HFFc6 (cell line): ENCODE measurements around the gene BCL2. TPM values are rescaled to one million over a fixed set of nuclear protein-coding genes. Genes with fewer than 3 reads are reported as not detected.
A peak's percentile ranks its signal among the peaks of the same experiment; 100 is the strongest.
"Not testable (repeated sequence)": the region's sequence is repeated elsewhere in the genome, so short reads cannot be mapped to it uniquely, and the experiment has no call there.

Experiments
- DNase-seq: peaks from one replicate; pipeline ENCODE4 v3.0.0-alpha.2; 2018
- H3K27ac Mint-ChIP-seq: 2 replicates; pipeline ENCODE4 v1.8.0; 2020; ENCODE audit warnings: mild to moderate bottlenecking, mixed read lengths
- H3K27me3 Mint-ChIP-seq: 2 replicates; pipeline ENCODE4 v1.8.0; 2021; ENCODE audit warnings: mild to moderate bottlenecking, moderate library complexity, mixed read lengths; ENCODE audit not compliant: insufficient read depth
- H3K36me3 Mint-ChIP-seq: 2 replicates; pipeline ENCODE4 v1.8.0; 2021; ENCODE audit warnings: low read depth, mixed read lengths
- H3K4me1 Mint-ChIP-seq: 2 replicates; pipeline ENCODE4 v1.8.0; 2020; ENCODE audit warnings: low read depth, mixed read lengths
- H3K4me3 Mint-ChIP-seq: 2 replicates; pipeline ENCODE4 v1.8.0; 2020; ENCODE audit warnings: mild to moderate bottlenecking, moderate library complexity, mixed read lengths
- H3K9me3 Mint-ChIP-seq: 2 replicates; pipeline ENCODE4 v1.8.0; 2020; ENCODE audit warnings: mild to moderate bottlenecking, mixed read lengths
- total RNA-seq, 6 experiments: library from RNA; stranded (reverse); fragmentation: NEBNext Ultra II Directional; extraction: Animal tissue kit (Norgen Biotek cat#: 25700); gene quantifications; 2 replicates in 1 of 6; 3 replicates in 5 of 6; pipeline ENCODE4 v1.2.3, GENCODE V29; 2021
- TF ChIP-seq, protein P1 (sequence below): fragments of 200-600 bp; sonication (generic); IDR thresholded peaks from 2 replicates; pipeline ENCODE4 v1.5.0; 2021; ENCODE audit warnings: antibody characterized with exemption, mild to moderate bottlenecking

BCL2 gene
- total RNA-seq, 6 experiments from 2014 or later = 0.17 to 1.1 (median 0.95) TPM

DNA sequence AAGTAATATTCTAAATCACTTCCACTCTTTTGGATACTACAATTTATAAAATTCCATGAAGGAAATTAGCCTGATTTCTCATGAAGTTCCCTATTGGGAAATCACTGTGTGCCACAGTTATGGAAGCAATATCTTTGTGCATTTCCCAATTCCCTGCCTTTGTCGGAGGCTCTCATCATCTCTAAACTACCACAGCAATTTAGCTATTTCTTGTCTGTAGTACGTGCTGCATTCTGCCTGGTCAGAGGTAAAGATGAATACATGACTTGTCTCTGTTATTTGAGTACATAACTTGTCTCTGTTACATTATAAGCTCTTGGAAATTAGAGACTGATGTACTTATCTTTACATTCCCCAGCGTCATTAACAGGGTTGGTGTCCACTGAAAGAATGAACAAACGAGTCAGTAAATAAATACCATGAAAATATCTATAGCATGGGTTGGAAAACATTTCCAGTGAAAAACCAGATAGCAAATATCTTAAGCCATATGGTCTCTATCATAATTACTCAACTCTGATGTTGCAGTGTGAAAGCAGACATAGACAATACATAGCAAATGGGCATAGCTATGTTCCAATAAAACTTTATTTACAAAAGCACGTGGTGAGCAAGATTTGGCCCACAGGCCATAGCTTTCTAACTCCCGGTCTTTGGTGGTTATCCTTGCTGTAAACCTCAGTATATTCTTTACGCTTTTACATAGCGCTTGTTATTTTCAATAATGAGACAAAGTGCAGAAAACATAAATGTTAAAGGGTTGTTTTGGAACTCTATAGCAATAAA lies 78.8 kb downstream of the BCL2 start:
- H3K27me3 Mint-ChIP-seq = peaks cover 25% of the 10 kb centered on the region
- no peaks in the 10 kb centered on the region for H3K9me3 Mint-ChIP-seq
- no peaks in the 10 kb centered on the region; the same call in 1 of the 2 replicates for H3K36me3 Mint-ChIP-seq
- peaks cover 30% of the 10 kb centered on the region for H3K4me1 Mint-ChIP-seq
- TF ChIP-seq, protein P1, sequence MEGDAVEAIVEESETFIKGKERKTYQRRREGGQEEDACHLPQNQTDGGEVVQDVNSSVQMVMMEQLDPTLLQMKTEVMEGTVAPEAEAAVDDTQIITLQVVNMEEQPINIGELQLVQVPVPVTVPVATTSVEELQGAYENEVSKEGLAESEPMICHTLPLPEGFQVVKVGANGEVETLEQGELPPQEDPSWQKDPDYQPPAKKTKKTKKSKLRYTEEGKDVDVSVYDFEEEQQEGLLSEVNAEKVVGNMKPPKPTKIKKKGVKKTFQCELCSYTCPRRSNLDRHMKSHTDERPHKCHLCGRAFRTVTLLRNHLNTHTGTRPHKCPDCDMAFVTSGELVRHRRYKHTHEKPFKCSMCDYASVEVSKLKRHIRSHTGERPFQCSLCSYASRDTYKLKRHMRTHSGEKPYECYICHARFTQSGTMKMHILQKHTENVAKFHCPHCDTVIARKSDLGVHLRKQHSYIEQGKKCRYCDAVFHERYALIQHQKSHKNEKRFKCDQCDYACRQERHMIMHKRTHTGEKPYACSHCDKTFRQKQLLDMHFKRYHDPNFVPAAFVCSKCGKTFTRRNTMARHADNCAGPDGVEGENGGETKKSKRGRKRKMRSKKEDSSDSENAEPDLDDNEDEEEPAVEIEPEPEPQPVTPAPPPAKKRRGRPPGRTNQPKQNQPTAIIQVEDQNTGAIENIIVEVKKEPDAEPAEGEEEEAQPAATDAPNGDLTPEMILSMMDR = no peak
- no peak overlapping the region for H3K27ac Mint-ChIP-seq
- DNase-seq = no peak
- no peak overlapping the region for H3K4me3 Mint-ChIP-seq

DNA sequence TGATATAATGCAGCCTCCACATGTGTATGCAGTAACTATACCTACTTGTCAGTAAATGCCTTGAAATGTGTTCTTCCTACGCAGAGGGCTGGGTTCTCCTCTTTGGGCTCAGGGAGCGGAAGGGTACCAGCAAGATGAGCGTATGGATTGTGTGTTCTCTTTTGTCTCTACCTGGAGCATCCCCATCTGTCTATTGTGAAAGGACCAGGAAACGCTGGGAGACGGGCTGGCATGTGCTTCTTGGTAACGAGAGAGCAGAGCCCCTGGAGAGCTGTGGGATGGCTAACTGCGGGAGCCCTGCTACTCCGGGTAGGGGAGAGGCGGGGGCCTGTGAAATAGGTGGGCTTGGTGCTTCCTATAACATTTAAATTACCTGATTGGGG lies 80.9 kb downstream of the BCL2 start:
- Mint-ChIP-seq H3K36me3 (no peaks in the 10 kb centered on the region; the same call in 1 of the 2 replicates), H3K4me3 (peak overlapping the region; percentile 80), H3K9me3 (no peaks in the 10 kb centered on the region), H3K4me1 (peaks cover 30% of the 10 kb centered on the region), H3K27me3 (peaks cover 22% of the 10 kb centered on the region), H3K27ac (peak overlapping the region; percentile 85; the same call in 1 of the 2 replicates)
- TF ChIP-seq, protein P1 = no peak
- no peak for DNase-seq

DNA sequence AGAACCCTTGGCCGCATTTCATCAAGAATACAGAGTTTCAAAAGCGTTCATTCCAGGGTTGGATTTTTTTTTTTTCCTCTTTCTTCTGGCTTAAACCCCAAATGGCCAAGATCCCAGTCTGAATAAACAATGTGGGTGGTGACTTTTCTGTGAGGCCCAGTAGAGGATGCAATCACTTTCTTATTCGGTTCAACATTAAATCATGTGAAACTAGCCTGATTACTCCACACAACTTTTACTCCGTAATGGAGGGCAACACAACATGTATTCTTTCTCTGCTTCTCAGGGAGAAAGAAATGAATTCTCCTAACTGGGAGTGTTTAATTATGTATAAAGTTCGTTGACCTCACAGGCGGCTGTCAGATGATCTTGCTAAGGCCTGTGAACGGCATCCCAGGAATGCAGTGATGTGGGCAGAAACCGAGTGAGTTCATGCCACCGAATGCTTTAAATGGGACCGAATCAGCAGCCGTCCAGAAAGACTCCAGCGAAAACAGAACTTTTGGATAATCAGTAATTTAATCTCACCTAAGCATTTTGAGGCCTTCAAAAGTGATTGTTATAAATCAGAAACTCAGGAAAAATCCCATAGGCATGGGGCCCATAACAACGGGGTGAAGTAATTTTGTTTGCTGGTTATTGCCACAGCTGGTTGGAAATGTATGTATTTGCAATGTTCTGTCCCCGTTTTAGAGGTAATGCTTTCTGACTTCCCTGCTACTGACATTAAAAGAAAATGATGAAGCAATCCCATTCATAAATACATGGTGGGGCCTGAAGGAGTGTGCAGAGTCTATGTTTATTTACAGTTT lies 81.5 kb downstream of the BCL2 start:
- Mint-ChIP-seq H3K9me3 (no peaks in the 10 kb centered on the region), H3K36me3 (no peaks in the 10 kb centered on the region; the same call in 1 of the 2 replicates), H3K27ac (peak overlapping the region; percentile 85), H3K4me3 (peak overlapping the region; percentile 80), H3K4me1 (peaks cover 30% of the 10 kb centered on the region), H3K27me3 (peaks cover 23% of the 10 kb centered on the region)
- peak; percentile 73 for DNase-seq
- TF ChIP-seq, protein P1 = no peak

DNA sequence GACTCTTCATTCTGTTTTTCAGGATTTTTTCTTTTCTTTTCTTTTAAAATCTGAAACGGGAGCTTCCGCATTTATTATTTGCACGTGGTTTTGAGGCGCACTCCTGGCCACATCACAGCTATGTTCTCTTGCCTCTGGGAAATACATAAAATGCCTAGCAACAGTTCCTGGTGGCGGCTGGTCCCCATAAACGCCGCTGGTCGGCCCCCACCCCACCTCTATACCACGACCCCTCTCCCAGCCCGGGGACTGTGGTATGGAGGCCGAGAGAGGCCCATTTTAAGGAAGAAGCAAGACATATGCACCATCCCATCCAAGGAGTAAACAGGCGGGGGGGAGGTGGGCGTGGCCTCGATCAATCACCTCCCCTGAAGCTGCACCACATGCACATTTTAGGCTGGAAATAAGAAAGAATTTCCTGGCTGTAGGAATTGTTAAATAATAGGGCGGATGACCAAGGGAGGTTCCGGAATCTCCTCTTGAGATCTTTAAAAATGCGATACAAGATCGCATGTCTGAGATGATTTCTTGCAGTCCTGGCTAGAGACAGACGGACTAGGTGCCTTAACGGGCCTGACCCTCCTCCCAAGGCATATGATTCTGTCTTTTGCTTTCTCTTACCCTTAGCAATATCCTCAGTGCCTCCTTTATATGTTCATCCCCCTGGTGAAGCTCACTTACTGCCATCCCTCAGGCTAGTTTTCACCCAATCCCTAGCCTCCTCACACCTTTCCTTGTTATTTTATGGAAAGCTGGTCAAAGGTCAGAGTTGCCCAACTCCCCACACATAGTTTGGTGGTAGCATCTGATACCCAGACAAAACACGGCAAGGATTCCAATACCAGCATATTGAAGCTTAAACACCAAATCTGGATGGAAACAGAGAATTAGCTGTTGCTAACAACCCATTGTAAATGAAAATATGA lies 82.4 kb downstream of the BCL2 start:
- Mint-ChIP-seq H3K4me3 (peak overlapping the region; percentile 80), H3K27me3 (peaks cover 18% of the 10 kb centered on the region), H3K27ac (peak overlapping the region; percentile 85; the same call in 1 of the 2 replicates), H3K9me3 (no peaks in the 10 kb centered on the region), H3K36me3 (no peaks in the 10 kb centered on the region; the same call in 1 of the 2 replicates), H3K4me1 (peaks cover 30% of the 10 kb centered on the region)
- TF ChIP-seq, protein P1 = no peak
- no peak for DNase-seq

DNA sequence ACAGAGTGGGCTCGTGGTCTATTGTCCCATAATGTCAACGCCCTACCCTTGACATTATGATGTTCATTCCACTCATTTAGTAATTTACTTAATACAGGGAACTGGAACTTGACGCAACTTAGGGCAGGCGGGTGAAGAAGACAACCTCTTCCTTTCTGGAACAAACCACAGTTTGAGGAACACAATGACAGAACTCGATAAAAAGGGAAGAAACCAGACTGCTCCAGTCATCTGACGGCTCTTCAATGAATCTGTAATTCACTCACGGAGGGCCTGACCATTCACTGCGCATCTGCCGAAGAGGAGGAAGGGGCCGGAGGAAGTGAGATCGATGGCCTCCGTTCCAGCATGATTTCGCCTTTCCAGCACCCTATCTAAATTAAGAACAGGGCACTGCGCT lies 83.2 kb downstream of the BCL2 start:
- Mint-ChIP-seq H3K4me1 (peaks cover 30% of the 10 kb centered on the region), H3K4me3 (no peak overlapping the region), H3K27ac (no peak overlapping the region), H3K9me3 (no peaks in the 10 kb centered on the region), H3K27me3 (peaks cover 12% of the 10 kb centered on the region), H3K36me3 (no peaks in the 10 kb centered on the region; the same call in 1 of the 2 replicates)
- TF ChIP-seq, protein P1 = no peak
- no peak for DNase-seq

DNA sequence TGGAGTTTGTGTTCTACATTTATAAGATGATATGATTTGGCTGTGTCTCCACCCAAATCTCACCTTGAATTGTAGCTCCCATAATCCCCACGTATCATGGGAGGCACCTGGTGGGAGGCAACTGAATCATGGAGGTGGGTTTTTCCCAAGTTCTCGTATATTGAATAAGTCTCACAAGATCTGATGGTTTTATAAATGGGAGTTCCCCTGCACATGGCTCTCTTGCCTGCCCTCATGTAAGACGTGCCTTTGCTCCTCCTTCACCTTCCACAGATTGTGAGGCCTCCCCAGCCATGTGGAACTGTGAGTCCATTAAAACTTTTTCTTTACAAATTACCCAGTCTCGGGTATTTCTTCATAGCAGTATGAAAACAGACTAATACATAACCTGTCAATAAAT lies 83.6 kb downstream of the BCL2 start:
- H3K27me3 Mint-ChIP-seq = peaks cover 10% of the 10 kb centered on the region
- H3K4me3 Mint-ChIP-seq, DNase-seq, H3K27ac Mint-ChIP-seq, H3K36me3 Mint-ChIP-seq, H3K9me3 Mint-ChIP-seq: not testable (repeated sequence)
- peaks cover 30% of the 10 kb centered on the region for H3K4me1 Mint-ChIP-seq
